Hepatocyte (in vitro differentiated cells): Measurements from ENCODE around the gene UBA5.

Source experiments
- EZH2 ChIP-seq: fragments of 200-600 bp; sonication (generic); IDR thresholded peaks from 2 replicates; pipeline ENCODE4 v1.6.1; 2016; ENCODE audit warnings: antibody characterized with exemption, mild to moderate bottlenecking, borderline replicate concordance
- EZH2phosphoT487 ChIP-seq: fragments of 200-600 bp; sonication (generic); IDR thresholded peaks from one replicate; pipeline ENCODE4 v1.6.1; 2018; ENCODE audit warnings: antibody characterized with exemption, mild to moderate bottlenecking, low read depth, moderate library complexity; ENCODE audit not compliant: unreplicated experiment, severe bottlenecking
- TF ChIP-seq, protein P1 (sequence below): fragments of 200-600 bp; sonication (generic); IDR thresholded peaks from 2 replicates; pipeline ENCODE4 v1.5.1; 2016; ENCODE audit warnings: antibody characterized with exemption, mild to moderate bottlenecking; ENCODE audit not compliant: poor library complexity

DNA sequence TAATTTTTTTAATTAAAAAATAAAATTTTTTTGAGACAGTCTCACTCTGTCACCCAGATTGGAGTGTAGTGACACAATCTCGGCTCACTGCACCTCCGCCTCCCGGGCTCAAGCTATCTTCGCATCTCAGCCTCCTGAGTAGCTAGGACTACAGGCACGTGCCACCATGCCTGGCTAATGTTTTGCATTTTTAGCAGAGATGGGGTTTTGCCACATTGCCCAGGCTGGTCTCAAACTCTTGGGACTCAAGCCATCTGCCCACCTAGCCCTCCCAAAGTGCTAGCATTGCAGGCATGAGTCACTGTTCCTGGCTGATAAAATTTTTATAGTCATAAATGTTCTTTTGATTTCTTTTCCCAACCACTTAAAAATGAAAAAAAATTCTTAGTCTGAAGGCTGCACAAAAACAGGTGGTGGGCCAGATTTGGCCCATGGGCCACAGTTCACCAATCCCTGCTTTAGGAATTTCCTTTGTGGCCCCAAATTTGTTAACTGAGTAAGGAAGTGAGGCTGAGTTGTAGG, 9.2 kb downstream of the UBA5 start:
- TF ChIP-seq, protein P1, sequence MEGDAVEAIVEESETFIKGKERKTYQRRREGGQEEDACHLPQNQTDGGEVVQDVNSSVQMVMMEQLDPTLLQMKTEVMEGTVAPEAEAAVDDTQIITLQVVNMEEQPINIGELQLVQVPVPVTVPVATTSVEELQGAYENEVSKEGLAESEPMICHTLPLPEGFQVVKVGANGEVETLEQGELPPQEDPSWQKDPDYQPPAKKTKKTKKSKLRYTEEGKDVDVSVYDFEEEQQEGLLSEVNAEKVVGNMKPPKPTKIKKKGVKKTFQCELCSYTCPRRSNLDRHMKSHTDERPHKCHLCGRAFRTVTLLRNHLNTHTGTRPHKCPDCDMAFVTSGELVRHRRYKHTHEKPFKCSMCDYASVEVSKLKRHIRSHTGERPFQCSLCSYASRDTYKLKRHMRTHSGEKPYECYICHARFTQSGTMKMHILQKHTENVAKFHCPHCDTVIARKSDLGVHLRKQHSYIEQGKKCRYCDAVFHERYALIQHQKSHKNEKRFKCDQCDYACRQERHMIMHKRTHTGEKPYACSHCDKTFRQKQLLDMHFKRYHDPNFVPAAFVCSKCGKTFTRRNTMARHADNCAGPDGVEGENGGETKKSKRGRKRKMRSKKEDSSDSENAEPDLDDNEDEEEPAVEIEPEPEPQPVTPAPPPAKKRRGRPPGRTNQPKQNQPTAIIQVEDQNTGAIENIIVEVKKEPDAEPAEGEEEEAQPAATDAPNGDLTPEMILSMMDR, result no peak
- TF ChIP-seq EZH2phosphoT487 (no peak), EZH2 (no peak)
